GM23248 (cell line): ENCODE results near the gene KY. TPM values are rescaled to one million over a fixed set of nuclear protein-coding genes. Genes with fewer than 3 reads are reported as not detected.

Experiments
- DNase-seq: peaks from one replicate; pipeline ENCODE4 v3.0.0-alpha.2; 2015
- H2AFZ ChIP-seq: fragments of 200-600 bp; sonication (generic); 2 replicates; pipeline ENCODE4 v1.6.1; 2016; ENCODE audit warnings: antibody characterized with exemption
- H3F3A ChIP-seq: fragments of 200-600 bp; sonication (generic); 2 replicates; pipeline ENCODE4 v1.6.1; 2016; ENCODE audit warnings: mild to moderate bottlenecking, antibody characterized with exemption, mixed run types; ENCODE audit not compliant: insufficient read depth
- H3K27ac ChIP-seq: fragments of 200-600 bp; sonication (generic); 2 replicates; pipeline ENCODE4 v1.5.1; 2016; ENCODE audit warnings: mild to moderate bottlenecking
- H3K27me3 ChIP-seq: fragments of 200-600 bp; sonication (generic); replicated peaks from 2 replicates; pipeline ENCODE4 v1.6.1; 2016; ENCODE audit warnings: mild to moderate bottlenecking; ENCODE audit not compliant: insufficient read depth
- H3K36me3 ChIP-seq: fragments of 200-600 bp; sonication (generic); 2 replicates; pipeline ENCODE4 v1.6.1; 2016; ENCODE audit warnings: low read depth, mild to moderate bottlenecking
- H3K4me1 ChIP-seq: fragments of 200-600 bp; sonication (generic); 2 replicates; pipeline ENCODE4 v1.6.1; 2016; ENCODE audit warnings: mild to moderate bottlenecking; ENCODE audit not compliant: insufficient read depth
- H3K4me2 ChIP-seq: fragments of 200-600 bp; sonication (generic); one replicate; pipeline ENCODE4 v1.6.1; 2016; ENCODE audit warnings: mild to moderate bottlenecking; ENCODE audit not compliant: unreplicated experiment
- H3K4me3 ChIP-seq: fragments of 200-600 bp; sonication (generic); 2 replicates; pipeline ENCODE4 v1.5.1; 2016; ENCODE audit warnings: mild to moderate bottlenecking
- H3K79me2 ChIP-seq: fragments of 200-600 bp; sonication (generic); 2 replicates; pipeline ENCODE4 v1.6.1; 2016; ENCODE audit warnings: mild to moderate bottlenecking; ENCODE audit not compliant: insufficient read depth
- H3K9ac ChIP-seq: fragments of 200-600 bp; sonication (generic); 2 replicates; pipeline ENCODE4 v1.6.1; 2016; ENCODE audit warnings: mild to moderate bottlenecking
- H3K9me2 ChIP-seq: fragments of 200-600 bp; sonication (generic); 2 replicates; pipeline ENCODE4 v1.6.1; 2016; ENCODE audit warnings: mixed run types, mild to moderate bottlenecking, moderate library complexity; ENCODE audit not compliant: insufficient read depth
- H3K9me3 ChIP-seq: fragments of 200-600 bp; sonication (generic); one replicate; pipeline ENCODE4 v1.6.1; 2017; ENCODE audit warnings: low read depth
- H4K20me1 ChIP-seq: fragments of 200-600 bp; sonication (generic); 2 replicates; pipeline ENCODE4 v1.6.0; 2016; ENCODE audit not compliant: insufficient read depth
- EZH2 ChIP-seq: fragments of 200-600 bp; sonication (generic); IDR thresholded peaks from 2 replicates; pipeline ENCODE4 v1.6.1; 2018; ENCODE audit warnings: antibody characterized with exemption, mild to moderate bottlenecking; ENCODE audit not compliant: insufficient read depth, poor library complexity, severe bottlenecking
- EZH2phosphoT487 ChIP-seq: fragments of 200-600 bp; sonication (generic); IDR thresholded peaks from 2 replicates; pipeline ENCODE4 v1.6.1; 2018; ENCODE audit warnings: antibody characterized with exemption, moderate library complexity, mild to moderate bottlenecking, low read depth; ENCODE audit not compliant: insufficient read depth
- WGBS, 2 experiments: methylation state at CpG; one replicate each; pipeline ENCODE4 v1.1.6; 2015 to 2017; ENCODE audit warnings: low lambda C conversion rate in 2 of 2, low coverage in 1 of 2; ENCODE audit errors: missing lambda C conversion rate in 2 of 2; 5-methylcytosine and 5-hydroxymethylcytosine counted together
- in situ Hi-C: fragments of 300-500 bp; cut with MboI; formaldehyde crosslinking; loops from 2 replicates; pipeline ENCODE4 v1.15.0; 2020
- polyA plus RNA-seq: library from polyadenylated mRNA; unstranded; fragments of >200 nt; fragmentation: Nextera tagmentation; extraction: Ambion mirVana; gene quantifications from 2 replicates; pipeline ENCODE4 v1.2.1, GENCODE V29; 2016
- total RNA-seq: library from RNA; depleted of rRNA; stranded (reverse); fragments of >200 nt; shearing (Covaris generic); gene quantifications from 2 replicates; pipeline ENCODE4 v1.2.3, GENCODE V29; 2014

KY gene
- total and polyA plus RNA-seq, 2 experiments from 2014 or later = 0.65 to 0.76 TPM

- no peak overlapping the region for H3K4me2 ChIP-seq
- no peaks in the 10 kb centered on the region for H3F3A ChIP-seq
- H3K4me3 ChIP-seq = no peak overlapping the region
- H2AFZ ChIP-seq = no peak overlapping the region
- H3K9ac ChIP-seq = no peak overlapping the region
- TF ChIP-seq EZH2phosphoT487 (no peak), EZH2 (no peak)
- H3K27ac ChIP-seq = no peak overlapping the region
- H4K20me1 ChIP-seq = no peaks in the 10 kb centered on the region
- no peaks in the 10 kb centered on the region for H3K9me3 ChIP-seq
- in situ Hi-C loops = no loop called here
- no peak for DNase-seq
- 91 to 96% methylated on average over 5 of the region's 5 CpGs for WGBS, 2 experiments
- H3K36me3 ChIP-seq = no peaks in the 10 kb centered on the region
- no peaks in the 10 kb centered on the region for H3K79me2 ChIP-seq
- H3K27me3 ChIP-seq = no peaks in the 10 kb centered on the region
- H3K4me1 ChIP-seq = peaks cover 8% of the 10 kb centered on the region
- H3K9me2 ChIP-seq = no peaks in the 10 kb centered on the region
Observed at GRCh38 chr3:134660046-134660441, 9.2 kb upstream of the KY start.

- TF ChIP-seq EZH2phosphoT487 (no peak), EZH2 (no peak)
- no peaks in the 10 kb centered on the region for H3K27me3 ChIP-seq
- H3K36me3 ChIP-seq = no peaks in the 10 kb centered on the region
- no peaks in the 10 kb centered on the region for H4K20me1 ChIP-seq
- no peaks in the 10 kb centered on the region for H3K9me3 ChIP-seq
- peaks cover 8% of the 10 kb centered on the region for H3K4me1 ChIP-seq
- no peak overlapping the region for H3K9ac ChIP-seq
- H3K4me2 ChIP-seq = no peak overlapping the region
- no peaks in the 10 kb centered on the region for H3K9me2 ChIP-seq
- WGBS, 2 experiments = 82 to 83% methylated on average over 15 of the region's 15 CpGs
- no peak overlapping the region for H3K27ac ChIP-seq
- in situ Hi-C loops = no loop called here
- no peaks in the 10 kb centered on the region for H3K79me2 ChIP-seq
- no peak for DNase-seq
- no peak overlapping the region for H3K4me3 ChIP-seq
- no peaks in the 10 kb centered on the region for H3F3A ChIP-seq
- no peak overlapping the region for H2AFZ ChIP-seq
Observed at GRCh38 chr3:134659391-134660045, 8.7 kb upstream of the KY start.

- Histone ChIP-seq H3K9ac (no peak overlapping the region), H3K4me1 (no peaks in the 10 kb centered on the region), H3F3A (no peaks in the 10 kb centered on the region), H3K79me2 (no peaks in the 10 kb centered on the region), H4K20me1 (no peaks in the 10 kb centered on the region), H2AFZ (no peak overlapping the region), H3K9me3 (no peaks in the 10 kb centered on the region), H3K9me2 (no peaks in the 10 kb centered on the region), H3K4me2 (no peak overlapping the region), H3K36me3 (no peaks in the 10 kb centered on the region), H3K27me3 (no peaks in the 10 kb centered on the region), H3K27ac (no peak overlapping the region), H3K4me3 (no peak overlapping the region)
- 69 to 71% methylated on average over 5 of the region's 5 CpGs for WGBS, 2 experiments
- TF ChIP-seq EZH2 (no peak), EZH2phosphoT487 (no peak)
- in situ Hi-C loops = no loop called here
- no peak for DNase-seq
Observed at GRCh38 chr3:134658555-134658954, 7.7 kb upstream of the KY start.

- H3K27ac ChIP-seq = no peak overlapping the region
Observed at GRCh38 chr3:134656211-134656800, 5.5 kb upstream of the KY start.

More at GRCh38 chr3:134656211-134656800, 5.5 kb upstream of the KY start:
- no peaks in the 10 kb centered on the region for H4K20me1 ChIP-seq
- H3K4me3 ChIP-seq = no peak overlapping the region
- in situ Hi-C loops = no loop called here
- TF ChIP-seq EZH2phosphoT487 = no peak
- TF ChIP-seq EZH2 = no peak
- no peak overlapping the region for H2AFZ ChIP-seq
- no peaks in the 10 kb centered on the region for H3K27me3 ChIP-seq
- no peak overlapping the region for H3K4me2 ChIP-seq
- H3K36me3 ChIP-seq = no peaks in the 10 kb centered on the region
- H3K9ac ChIP-seq = no peak overlapping the region
- no peaks in the 10 kb centered on the region for H3K79me2 ChIP-seq
- H3K9me2 ChIP-seq = no peaks in the 10 kb centered on the region
- WGBS, 2 experiments = 87 to 90% methylated on average over 7 of the region's 7 CpGs
- no peaks in the 10 kb centered on the region; the same call in 1 of the 2 replicates for H3F3A ChIP-seq
- H3K4me1 ChIP-seq = peaks cover 9% of the 10 kb centered on the region
- H3K9me3 ChIP-seq = no peaks in the 10 kb centered on the region
- no peak for DNase-seq
